SK-N-SH treated with all-trans-retinoic acid at 6 μM for 48 hours (cell line): ENCODE data around the gene ULK1.

ENCODE experiments used
- ATAC-seq: fragments of 200-7000 bp; cut with Tn5 transposase; 3 replicates; pipeline ENCODE4 v1.9.1; 2020; ENCODE audit warnings: mild to moderate bottlenecking, moderate library complexity
- BACH2 ChIP-seq: fragments of 250-450 bp; sonication (Bioruptor Pico); IDR thresholded peaks from 2 replicates; pipeline ENCODE4 v1.9.0; 2021; ENCODE audit warnings: mild to moderate bottlenecking, borderline replicate concordance
- CSDC2 ChIP-seq: fragments of 250-450 bp; sonication (Bioruptor Pico); IDR thresholded peaks from 2 replicates; pipeline ENCODE4 v1.5.0; 2020; ENCODE audit warnings: mild to moderate bottlenecking, moderate library complexity
- ESRRG ChIP-seq: fragments of 250-450 bp; sonication (Bioruptor Pico); IDR thresholded peaks from 2 replicates; pipeline ENCODE4 v1.6.1; 2021; ENCODE audit warnings: mild to moderate bottlenecking
- GLIS3 ChIP-seq: fragments of 250-450 bp; sonication (Bioruptor Pico); IDR thresholded peaks from 2 replicates; pipeline ENCODE4 v1.5.0; 2020; ENCODE audit warnings: mild to moderate bottlenecking, moderate library complexity
- ISL1 ChIP-seq: fragments of 250-450 bp; sonication (Bioruptor Pico); IDR thresholded peaks from 2 replicates; pipeline ENCODE4 v2.1.2; 2022; ENCODE audit warnings: mild to moderate bottlenecking, moderate library complexity
- OSR1 ChIP-seq: fragments of 250-450 bp; sonication (Bioruptor Pico); IDR thresholded peaks from 2 replicates; pipeline ENCODE4 v1.8.0; 2022; ENCODE audit warnings: moderate library complexity, mild to moderate bottlenecking, inconsistent platforms
- PPARA ChIP-seq: fragments of 250-450 bp; sonication (Bioruptor Pico); IDR thresholded peaks from 2 replicates; pipeline ENCODE4 v1.5.0; 2020; ENCODE audit warnings: mild to moderate bottlenecking, borderline replicate concordance
- RARB ChIP-seq: fragments of 250-450 bp; sonication (Bioruptor Pico); IDR thresholded peaks from 2 replicates; pipeline ENCODE4 v1.8.0; 2021; ENCODE audit warnings: mild to moderate bottlenecking, moderate library complexity
- SNAI2 ChIP-seq: fragments of 250-450 bp; sonication (Bioruptor Pico); IDR thresholded peaks from 2 replicates; pipeline ENCODE4 v1.5.0; 2020; ENCODE audit warnings: mild to moderate bottlenecking, moderate library complexity
- TOX ChIP-seq: fragments of 250-450 bp; sonication (Bioruptor Pico); IDR thresholded peaks from 2 replicates; pipeline ENCODE4 v1.8.0; 2021; ENCODE audit warnings: mild to moderate bottlenecking, moderate library complexity, borderline replicate concordance
- ZC3H10 ChIP-seq: fragments of 250-450 bp; sonication (Bioruptor Pico); IDR thresholded peaks from 2 replicates; pipeline ENCODE4 v1.5.1; 2021; ENCODE audit warnings: mild to moderate bottlenecking, moderate library complexity
- ZFP3 ChIP-seq: fragments of 250-450 bp; sonication (Bioruptor Pico); IDR thresholded peaks from 2 replicates; pipeline ENCODE4 v1.5.0; 2020; ENCODE audit warnings: mild to moderate bottlenecking, moderate library complexity
- ZFP30 ChIP-seq: fragments of 450-650 bp; formaldehyde crosslinking; IDR thresholded peaks from 2 replicates; pipeline ENCODE4 v1.5.0; 2022; ENCODE audit warnings: mild to moderate bottlenecking, moderate library complexity
- ZNF565 ChIP-seq: fragments of 450-650 bp; formaldehyde crosslinking; conservative IDR thresholded peaks from 2 replicates; pipeline ENCODE4 v1.5.0; 2020; ENCODE audit warnings: low read depth, mild to moderate bottlenecking, moderate library complexity
- ZNF70 ChIP-seq: fragments of 450-650 bp; formaldehyde crosslinking; IDR thresholded peaks from 2 replicates; pipeline ENCODE4 v1.5.0; 2020; ENCODE audit warnings: mild to moderate bottlenecking, moderate library complexity
- ZNF8 ChIP-seq: fragments of 450-650 bp; formaldehyde crosslinking; IDR thresholded peaks from 2 replicates; pipeline ENCODE4 v1.5.0; 2020; ENCODE audit warnings: mild to moderate bottlenecking, moderate library complexity
- TF ChIP-seq, protein P1 (sequence below): fragments of 250-450 bp; sonication (Bioruptor Pico); IDR thresholded peaks from 2 replicates; pipeline ENCODE4 v1.5.1; 2021; ENCODE audit warnings: mild to moderate bottlenecking, moderate library complexity
- TF ChIP-seq, protein P2 (sequence below): fragments of 250-450 bp; sonication (Bioruptor Pico); IDR thresholded peaks from 2 replicates; pipeline ENCODE4 v1.8.0; 2020; ENCODE audit warnings: mild to moderate bottlenecking, moderate library complexity, borderline replicate concordance
- TF ChIP-seq, protein P3 (sequence below): fragments of 250-450 bp; sonication (Bioruptor Pico); IDR thresholded peaks from 2 replicates; pipeline ENCODE4 v1.5.1; 2020; ENCODE audit warnings: low read depth, mild to moderate bottlenecking, moderate library complexity
- TF ChIP-seq, protein P4 (sequence below): fragments of 250-450 bp; sonication (Bioruptor Pico); IDR thresholded peaks from 2 replicates; pipeline ENCODE4 v1.8.0; 2021; ENCODE audit warnings: low read depth, mild to moderate bottlenecking, moderate library complexity, borderline replicate concordance

Gene ULK1

DNA sequence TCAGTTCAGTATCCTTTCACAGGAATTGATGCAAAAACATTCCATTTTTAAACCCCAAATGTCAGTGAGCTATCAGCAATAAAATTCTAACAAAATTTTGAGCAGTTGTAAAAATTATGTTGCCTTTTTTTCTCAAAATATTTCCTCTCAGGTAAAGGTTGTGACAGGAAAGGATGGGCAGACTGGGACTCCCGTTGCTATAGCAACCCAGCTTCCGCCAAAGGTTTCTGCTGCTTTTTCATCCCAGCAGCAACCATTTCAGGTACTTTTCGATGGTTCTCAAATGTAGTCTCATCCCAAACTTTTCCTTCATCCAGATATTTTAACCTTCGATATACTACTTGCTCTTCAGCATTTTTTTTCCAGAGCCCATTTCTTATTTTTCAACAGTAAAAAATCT, 69.0 kb downstream of the ULK1 start:
- no peak for ATAC-seq
- TF ChIP-seq ZFP30, result no peak
- no peak for TF ChIP-seq BACH2 (CRISPR knock-in tag)
- no peak for TF ChIP-seq SNAI2 (CRISPR knock-in tag)
- TF ChIP-seq, protein P1, sequence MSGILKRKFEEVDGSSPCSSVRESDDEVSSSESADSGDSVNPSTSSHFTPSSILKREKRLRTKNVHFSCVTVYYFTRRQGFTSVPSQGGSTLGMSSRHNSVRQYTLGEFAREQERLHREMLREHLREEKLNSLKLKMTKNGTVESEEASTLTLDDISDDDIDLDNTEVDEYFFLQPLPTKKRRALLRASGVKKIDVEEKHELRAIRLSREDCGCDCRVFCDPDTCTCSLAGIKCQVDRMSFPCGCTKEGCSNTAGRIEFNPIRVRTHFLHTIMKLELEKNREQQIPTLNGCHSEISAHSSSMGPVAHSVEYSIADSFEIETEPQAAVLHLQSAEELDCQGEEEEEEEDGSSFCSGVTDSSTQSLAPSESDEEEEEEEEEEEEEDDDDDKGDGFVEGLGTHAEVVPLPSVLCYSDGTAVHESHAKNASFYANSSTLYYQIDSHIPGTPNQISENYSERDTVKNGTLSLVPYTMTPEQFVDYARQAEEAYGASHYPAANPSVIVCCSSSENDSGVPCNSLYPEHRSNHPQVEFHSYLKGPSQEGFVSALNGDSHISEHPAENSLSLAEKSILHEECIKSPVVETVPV (CRISPR knock-in tag), result no peak
- no peak for TF ChIP-seq ZNF565 (CRISPR knock-in tag)
- TF ChIP-seq, protein P2, sequence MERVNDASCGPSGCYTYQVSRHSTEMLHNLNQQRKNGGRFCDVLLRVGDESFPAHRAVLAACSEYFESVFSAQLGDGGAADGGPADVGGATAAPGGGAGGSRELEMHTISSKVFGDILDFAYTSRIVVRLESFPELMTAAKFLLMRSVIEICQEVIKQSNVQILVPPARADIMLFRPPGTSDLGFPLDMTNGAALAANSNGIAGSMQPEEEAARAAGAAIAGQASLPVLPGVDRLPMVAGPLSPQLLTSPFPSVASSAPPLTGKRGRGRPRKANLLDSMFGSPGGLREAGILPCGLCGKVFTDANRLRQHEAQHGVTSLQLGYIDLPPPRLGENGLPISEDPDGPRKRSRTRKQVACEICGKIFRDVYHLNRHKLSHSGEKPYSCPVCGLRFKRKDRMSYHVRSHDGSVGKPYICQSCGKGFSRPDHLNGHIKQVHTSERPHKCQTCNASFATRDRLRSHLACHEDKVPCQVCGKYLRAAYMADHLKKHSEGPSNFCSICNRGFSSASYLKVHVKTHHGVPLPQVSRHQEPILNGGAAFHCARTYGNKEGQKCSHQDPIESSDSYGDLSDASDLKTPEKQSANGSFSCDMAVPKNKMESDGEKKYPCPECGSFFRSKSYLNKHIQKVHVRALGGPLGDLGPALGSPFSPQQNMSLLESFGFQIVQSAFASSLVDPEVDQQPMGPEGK (CRISPR knock-in tag), result no peak
- no peak for TF ChIP-seq ZFP3 (CRISPR knock-in tag)
- no peak for TF ChIP-seq OSR1 (CRISPR knock-in tag)
- TF ChIP-seq ZNF70 (CRISPR knock-in tag), result no peak
- no peak for TF ChIP-seq ISL1 (CRISPR knock-in tag)

DNA sequence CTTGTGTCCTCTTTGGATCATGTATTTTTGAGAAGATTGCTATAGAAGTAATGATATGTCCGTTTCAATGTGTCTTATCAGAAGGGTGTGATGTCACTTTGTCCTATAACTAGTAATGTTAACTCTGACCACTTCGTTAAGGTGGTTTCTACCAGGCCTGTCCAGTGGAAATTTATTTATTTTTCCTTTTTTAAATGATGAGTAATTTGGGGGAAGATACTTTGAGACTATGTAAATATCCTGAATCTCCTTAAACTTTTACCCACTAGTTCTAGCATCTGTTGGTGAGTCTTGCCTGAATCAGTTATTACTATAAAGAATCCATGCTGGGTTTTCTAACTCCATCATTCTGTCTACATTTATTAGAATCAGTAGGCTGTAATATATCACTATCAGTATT, 70.7 kb downstream of the ULK1 start:
- TF ChIP-seq ZNF70 (CRISPR knock-in tag) (no peak), PPARA (no peak), ZC3H10 (no peak), OSR1 (CRISPR knock-in tag) (no peak), GLIS3 (CRISPR knock-in tag) (no peak), ZNF8 (CRISPR knock-in tag) (no peak), ZNF565 (CRISPR knock-in tag) (no peak)
- TF ChIP-seq, protein P3, sequence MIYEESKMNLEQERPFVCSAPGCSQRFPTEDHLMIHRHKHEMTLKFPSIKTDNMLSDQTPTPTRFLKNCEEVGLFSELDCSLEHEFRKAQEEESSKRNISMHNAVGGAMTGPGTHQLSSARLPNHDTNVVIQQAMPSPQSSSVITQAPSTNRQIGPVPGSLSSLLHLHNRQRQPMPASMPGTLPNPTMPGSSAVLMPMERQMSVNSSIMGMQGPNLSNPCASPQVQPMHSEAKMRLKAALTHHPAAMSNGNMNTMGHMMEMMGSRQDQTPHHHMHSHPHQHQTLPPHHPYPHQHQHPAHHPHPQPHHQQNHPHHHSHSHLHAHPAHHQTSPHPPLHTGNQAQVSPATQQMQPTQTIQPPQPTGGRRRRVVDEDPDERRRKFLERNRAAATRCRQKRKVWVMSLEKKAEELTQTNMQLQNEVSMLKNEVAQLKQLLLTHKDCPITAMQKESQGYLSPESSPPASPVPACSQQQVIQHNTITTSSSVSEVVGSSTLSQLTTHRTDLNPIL, result no peak
- TF ChIP-seq, protein P1 (CRISPR knock-in tag), result no peak
- TF ChIP-seq, protein P2 (CRISPR knock-in tag), result no peak
- TF ChIP-seq, protein P4, sequence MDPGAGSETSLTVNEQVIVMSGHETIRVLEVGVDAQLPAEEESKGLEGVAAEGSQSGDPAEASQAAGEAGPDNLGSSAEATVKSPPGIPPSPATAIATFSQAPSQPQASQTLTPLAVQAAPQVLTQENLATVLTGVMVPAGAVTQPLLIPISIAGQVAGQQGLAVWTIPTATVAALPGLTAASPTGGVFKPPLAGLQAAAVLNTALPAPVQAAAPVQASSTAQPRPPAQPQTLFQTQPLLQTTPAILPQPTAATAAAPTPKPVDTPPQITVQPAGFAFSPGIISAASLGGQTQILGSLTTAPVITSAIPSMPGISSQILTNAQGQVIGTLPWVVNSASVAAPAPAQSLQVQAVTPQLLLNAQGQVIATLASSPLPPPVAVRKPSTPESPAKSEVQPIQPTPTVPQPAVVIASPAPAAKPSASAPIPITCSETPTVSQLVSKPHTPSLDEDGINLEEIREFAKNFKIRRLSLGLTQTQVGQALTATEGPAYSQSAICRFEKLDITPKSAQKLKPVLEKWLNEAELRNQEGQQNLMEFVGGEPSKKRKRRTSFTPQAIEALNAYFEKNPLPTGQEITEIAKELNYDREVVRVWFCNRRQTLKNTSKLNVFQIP (CRISPR knock-in tag), result no peak

DNA sequence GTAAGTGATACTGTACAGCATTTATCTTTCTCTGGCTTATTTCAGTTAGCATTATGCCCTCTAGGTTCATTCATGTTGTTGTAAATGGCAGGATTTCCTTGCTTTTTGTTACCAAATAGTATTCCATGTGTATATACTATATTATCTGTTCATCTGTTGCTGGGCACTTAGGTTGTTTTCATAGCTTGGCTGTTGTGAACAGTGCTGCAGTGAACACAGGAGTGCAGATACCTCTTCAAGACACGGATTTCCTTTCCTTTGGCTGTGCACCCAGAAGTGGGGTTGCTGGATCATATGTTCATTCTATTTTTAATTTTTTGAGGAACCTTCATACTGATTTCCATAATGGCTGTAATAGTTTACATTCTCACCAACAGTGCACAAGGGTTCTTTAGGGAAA, 76.8 kb downstream of the ULK1 start:
- TF ChIP-seq ZFP30, result no peak
- no peak for TF ChIP-seq ESRRG (CRISPR knock-in tag)
- TF ChIP-seq, protein P3, result no peak
- no peak for TF ChIP-seq ZNF70 (CRISPR knock-in tag)
- TF ChIP-seq, protein P2 (CRISPR knock-in tag), result no peak
- no peak for TF ChIP-seq ZC3H10
- no peak for TF ChIP-seq OSR1 (CRISPR knock-in tag)
- TF ChIP-seq TOX (CRISPR knock-in tag), result no peak
- no peak for TF ChIP-seq CSDC2 (CRISPR knock-in tag)
- TF ChIP-seq GLIS3 (CRISPR knock-in tag), result no peak
- no peak for TF ChIP-seq ISL1 (CRISPR knock-in tag)
- TF ChIP-seq SNAI2 (CRISPR knock-in tag), result no peak
- TF ChIP-seq RARB (CRISPR knock-in tag), result no peak
- TF ChIP-seq, protein P1 (CRISPR knock-in tag), result no peak
- TF ChIP-seq, all 23 proteins: peak for 0
- ATAC-seq, result peak; percentile 30; the same call in 2 of the 3 replicates

More for the DNA sequence above, 70.7 kb downstream of the ULK1 start:
- ATAC-seq, result no peak
